GM12872 (cell line): Measurements from ENCODE around the gene CTU2.

Source experiments
- CTCF ChIP-seq: IDR thresholded peaks from 3 replicates; pipeline ENCODE4 v1.5.1; 2011; ENCODE audit warnings: low read depth, mild to moderate bottlenecking, low read length, moderate library complexity; ENCODE audit not compliant: insufficient read depth

The CTU2 gene

GRCh38 chr16:88748364-88748763, 42.1 kb downstream of the CTU2 start:
- no peak for TF ChIP-seq CTCF

GRCh38 chr16:88749358-88749757, 43.1 kb downstream of the CTU2 start:
- TF ChIP-seq CTCF: no peak

- TF ChIP-seq CTCF: no peak
Measured at GRCh38 chr16:88750854-88751253, 44.6 kb downstream of the CTU2 start.

GRCh38 chr16:88752386-88753002, 46.2 kb downstream of the CTU2 start:
- TF ChIP-seq CTCF: no peak

GRCh38 chr16:88753191-88753590, 46.9 kb downstream of the CTU2 start:
- 0 out of 3 replicates have a peak, but pooled peaks have one; percentile 2 for TF ChIP-seq CTCF

- no peak for TF ChIP-seq CTCF
Measured at GRCh38 chr16:88753602-88754001, 47.3 kb downstream of the CTU2 start.

GRCh38 chr16:88754109-88754911, 48.0 kb downstream of the CTU2 start:
- no peak for TF ChIP-seq CTCF
